GM13977 (cell line): ENCODE results near the gene ATP10D.
"Not testable (repeated sequence)": the region's sequence is repeated elsewhere in the genome, so short reads cannot be mapped to it uniquely, and the experiment has no call there.

ENCODE experiments used
- DNase-seq: peaks from one replicate; pipeline ENCODE4 v3.0.0; 2012; ENCODE audit warnings: low spot score
- CTCF ChIP-seq: IDR thresholded peaks from 2 replicates; pipeline ENCODE4 v1.5.1; 2012; ENCODE audit warnings: mild to moderate bottlenecking, control low read depth; ENCODE audit not compliant: insufficient read depth; ENCODE audit errors: extremely low read depth, missing control alignments
- in situ Hi-C: fragments of 300-500 bp; cut with MboI; formaldehyde crosslinking; loops from one replicate; pipeline ENCODE4 v1.12.0; 2022; ENCODE audit warnings: low sequenced_read_pairs, low pct_unique_long_range_greater_than_20kb, mixed read lengths, inconsistent platforms; ENCODE audit not compliant: unreplicated experiment

Gene ATP10D

GRCh38 chr4:47553329-47554125 lies 68.5 kb downstream of the ATP10D start:
- no peak for DNase-seq
- in situ Hi-C loops = loop anchor here (25.0 kb wide), 1 partner anchor 91 kb away; the partner anchor contains the start of gene COMMD8
- no peak for TF ChIP-seq CTCF

GRCh38 chr4:47555920-47556319 lies 70.8 kb downstream of the ATP10D start:
- not testable (repeated sequence) for DNase-seq
- in situ Hi-C loops = loop anchor here (25.0 kb wide), 1 partner anchor 94 kb away; the partner anchor contains the start of gene COMMD8

- no peak for TF ChIP-seq CTCF
- in situ Hi-C loops = loop anchor here (25.0 kb wide), 1 partner anchor 95 kb away; the partner anchor contains the start of gene COMMD8
- DNase-seq = no peak
Observed at GRCh38 chr4:47557255-47557654, 72.2 kb downstream of the ATP10D start.

GRCh38 chr4:47560682-47561081 lies 75.6 kb downstream of the ATP10D start:
- no peak for TF ChIP-seq CTCF
- in situ Hi-C loops = loop anchor here (25.0 kb wide), 1 partner anchor 98 kb away; the partner anchor contains the start of gene COMMD8
- no peak for DNase-seq

- TF ChIP-seq CTCF = no peak
- DNase-seq = no peak
- in situ Hi-C loops = loop anchor here (25.0 kb wide), 1 partner anchor 99 kb away; the partner anchor contains the start of gene COMMD8
Observed at GRCh38 chr4:47561331-47561730, 76.3 kb downstream of the ATP10D start.

- in situ Hi-C loops = loop anchor here (25.0 kb wide), 1 partner anchor 100 kb away; the partner anchor contains the start of gene COMMD8
- DNase-seq = no peak
- TF ChIP-seq CTCF = no peak
Observed at GRCh38 chr4:47562297-47562696, 77.2 kb downstream of the ATP10D start.

GRCh38 chr4:47566566-47566965 lies 81.5 kb downstream of the ATP10D start:
- in situ Hi-C loops = loop anchor here (25.0 kb wide), 1 partner anchor 104 kb away; the partner anchor contains the start of gene COMMD8
- no peak for DNase-seq
- no peak for TF ChIP-seq CTCF
